ENCODE measurements around the gene EIF2S1. TPM values are rescaled to one million over a fixed set of nuclear protein-coding genes. Genes with fewer than 3 reads are reported as not detected.
A peak's percentile ranks its signal among the peaks of the same experiment; 100 is the strongest.
"Not testable (repeated sequence)": the region's sequence is repeated elsewhere in the genome, so short reads cannot be mapped to it uniquely, and the experiment has no call there.

The EIF2S1 gene
- polyA plus RNA-seq, 1 donor from 2014 or later: 108 TPM

- Histone ChIP-seq H3K9me3 (ENCODE audit: low read length) (no peaks in the 10 kb centered on the region), H4K20me1 (ENCODE audit: insufficient read depth) (no peaks in the 10 kb centered on the region), H3K27me3 (ENCODE audit: insufficient read depth, low read depth, low read length) (no peaks in the 10 kb centered on the region), H3F3A (ENCODE audit: insufficient read depth, low read length, poor library complexity, severe bottlenecking) (no peaks in the 10 kb centered on the region), H3K9me2 (ENCODE audit: insufficient read depth, low read length) (no peaks in the 10 kb centered on the region), H3K9ac (ENCODE audit: low read length) (no peak overlapping the region), H3K36me3 (ENCODE audit: insufficient read depth, low read length) (peaks cover 18% of the 10 kb centered on the region), H2AFZ (ENCODE audit: low read depth, low read length) (no peak overlapping the region), H3K27ac (ENCODE audit: low read length) (no peak overlapping the region), H3K4me3 (ENCODE audit: low read length) (no peak overlapping the region), H3K79me2 (replicated peaks; ENCODE audit: insufficient read depth, low read length) (no peaks in the 10 kb centered on the region), H3K4me2 (ENCODE audit: low read length) (no peak overlapping the region)
- TF ChIP-seq RAD21 (conservative IDR thresholded peaks at IDR 0.05): peak; percentile 24
- TF ChIP-seq POLR2AphosphoS5 (IDR thresholded peaks at IDR 0.05): no peak
- TF ChIP-seq EZH2 (IDR thresholded peaks at IDR 0.05; ENCODE audit: borderline replicate concordance, insufficient read depth, low read length, poor library complexity, severe bottlenecking): no peak
- TF ChIP-seq EP300 (conservative IDR thresholded peaks at IDR 0.05; ENCODE audit: poor library complexity, severe bottlenecking): no peak
- no peak for TF ChIP-seq SMC3 (conservative IDR thresholded peaks at IDR 0.05; ENCODE audit: poor library complexity)
- TF ChIP-seq TAF1 (IDR thresholded peaks at IDR 0.05; ENCODE audit: low read depth): no peak
- no peak for TF ChIP-seq REST (IDR thresholded peaks at IDR 0.05; ENCODE audit: borderline replicate concordance)
- peak; percentile 43 for TF ChIP-seq CTCF (IDR thresholded peaks at IDR 0.05; ENCODE audit: poor library complexity, severe bottlenecking)
Measured at GRCh38 chr14:67335781-67336180, 24.3 kb upstream of the EIF2S1 start.

- not testable (repeated sequence) for H3K9me2 ChIP-seq (ENCODE audit: insufficient read depth, low read length)
Measured at GRCh38 chr14:67341231-67341630, 18.9 kb upstream of the EIF2S1 start.

GRCh38 chr14:67343601-67344230 lies 16.4 kb upstream of the EIF2S1 start:
- no peak overlapping the region for H3K4me2 ChIP-seq (ENCODE audit: low read length)
- TF ChIP-seq RAD21 (conservative IDR thresholded peaks at IDR 0.05) (no peak), MXI1 (conservative IDR thresholded peaks at IDR 0.05; ENCODE audit: poor library complexity, severe bottlenecking) (no peak), POLR2AphosphoS5 (IDR thresholded peaks at IDR 0.05) (no peak), TAF1 (IDR thresholded peaks at IDR 0.05; ENCODE audit: low read depth) (no peak), EZH2 (IDR thresholded peaks at IDR 0.05; ENCODE audit: borderline replicate concordance, insufficient read depth, low read length, poor library complexity, severe bottlenecking) (no peak), EP300 (conservative IDR thresholded peaks at IDR 0.05; ENCODE audit: poor library complexity, severe bottlenecking) (no peak), SMC3 (conservative IDR thresholded peaks at IDR 0.05; ENCODE audit: poor library complexity) (no peak), REST (IDR thresholded peaks at IDR 0.05; ENCODE audit: borderline replicate concordance) (no peak), CTCF (IDR thresholded peaks at IDR 0.05; ENCODE audit: poor library complexity, severe bottlenecking) (no peak)
- no peaks in the 10 kb centered on the region for H3K9me2 ChIP-seq (ENCODE audit: insufficient read depth, low read length)
- H4K20me1 ChIP-seq (ENCODE audit: insufficient read depth): no peaks in the 10 kb centered on the region
- peaks cover 4% of the 10 kb centered on the region for H3K36me3 ChIP-seq (ENCODE audit: insufficient read depth, low read length)
- H3K27ac ChIP-seq (ENCODE audit: low read length): no peak overlapping the region
- H3K27me3 ChIP-seq (ENCODE audit: insufficient read depth, low read depth, low read length): no peaks in the 10 kb centered on the region
- H3K9ac ChIP-seq (ENCODE audit: low read length): no peak overlapping the region
- H3K4me3 ChIP-seq (ENCODE audit: low read length): no peak overlapping the region
- no peaks in the 10 kb centered on the region for H3F3A ChIP-seq (ENCODE audit: insufficient read depth, low read length, poor library complexity, severe bottlenecking)
- H2AFZ ChIP-seq (ENCODE audit: low read depth, low read length): no peak overlapping the region
- H3K9me3 ChIP-seq (ENCODE audit: low read length): no peaks in the 10 kb centered on the region
- H3K79me2 ChIP-seq (replicated peaks; ENCODE audit: insufficient read depth, low read length): no peaks in the 10 kb centered on the region

More at GRCh38 chr14:67341231-67341630, 18.9 kb upstream of the EIF2S1 start:
- not testable (repeated sequence) for H3F3A ChIP-seq (ENCODE audit: insufficient read depth, low read length, poor library complexity, severe bottlenecking); H4K20me1 ChIP-seq (ENCODE audit: insufficient read depth); H3K9ac ChIP-seq (ENCODE audit: low read length); H3K4me2 ChIP-seq (ENCODE audit: low read length); H2AFZ ChIP-seq (ENCODE audit: low read depth, low read length); H3K27ac ChIP-seq (ENCODE audit: low read length); H3K36me3 ChIP-seq (ENCODE audit: insufficient read depth, low read length); H3K79me2 ChIP-seq (replicated peaks; ENCODE audit: insufficient read depth, low read length); H3K27me3 ChIP-seq (ENCODE audit: insufficient read depth, low read depth, low read length); H3K9me3 ChIP-seq (ENCODE audit: low read length); H3K4me3 ChIP-seq (ENCODE audit: low read length)
